ENCODE results near the gene GATD1.

The GATD1 gene

DNA sequence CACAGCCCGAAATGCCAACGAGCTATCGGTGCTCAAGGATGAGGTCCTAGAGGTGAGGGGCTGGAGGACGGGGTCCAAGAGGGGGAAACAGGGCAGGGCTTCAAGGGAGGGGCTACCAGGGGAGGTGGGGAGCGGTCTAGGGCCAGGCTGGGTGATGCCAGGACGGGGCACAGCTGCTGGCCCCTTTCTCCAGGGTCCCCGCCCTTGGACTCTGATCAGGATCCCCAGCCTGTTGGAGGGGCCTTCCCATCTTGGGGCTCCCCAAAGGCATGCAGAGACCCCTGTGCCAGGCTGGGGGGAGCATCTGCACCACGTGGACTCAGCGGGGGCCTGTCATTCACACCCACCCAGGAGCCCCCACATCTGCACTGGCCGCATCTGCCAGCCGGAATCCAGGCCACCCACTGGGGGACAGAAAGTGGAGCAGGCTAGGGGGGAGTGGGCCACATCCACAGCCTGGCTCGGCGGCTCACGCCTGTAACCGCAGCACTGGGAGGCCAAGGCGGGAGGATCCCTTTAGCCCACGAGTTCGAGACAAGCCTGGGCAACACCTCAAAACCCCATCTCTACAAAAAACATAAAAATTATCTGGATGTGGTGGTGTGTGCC lies 52.4 kb downstream of the GATD1 start:
- DNase-seq = no peak

DNA sequence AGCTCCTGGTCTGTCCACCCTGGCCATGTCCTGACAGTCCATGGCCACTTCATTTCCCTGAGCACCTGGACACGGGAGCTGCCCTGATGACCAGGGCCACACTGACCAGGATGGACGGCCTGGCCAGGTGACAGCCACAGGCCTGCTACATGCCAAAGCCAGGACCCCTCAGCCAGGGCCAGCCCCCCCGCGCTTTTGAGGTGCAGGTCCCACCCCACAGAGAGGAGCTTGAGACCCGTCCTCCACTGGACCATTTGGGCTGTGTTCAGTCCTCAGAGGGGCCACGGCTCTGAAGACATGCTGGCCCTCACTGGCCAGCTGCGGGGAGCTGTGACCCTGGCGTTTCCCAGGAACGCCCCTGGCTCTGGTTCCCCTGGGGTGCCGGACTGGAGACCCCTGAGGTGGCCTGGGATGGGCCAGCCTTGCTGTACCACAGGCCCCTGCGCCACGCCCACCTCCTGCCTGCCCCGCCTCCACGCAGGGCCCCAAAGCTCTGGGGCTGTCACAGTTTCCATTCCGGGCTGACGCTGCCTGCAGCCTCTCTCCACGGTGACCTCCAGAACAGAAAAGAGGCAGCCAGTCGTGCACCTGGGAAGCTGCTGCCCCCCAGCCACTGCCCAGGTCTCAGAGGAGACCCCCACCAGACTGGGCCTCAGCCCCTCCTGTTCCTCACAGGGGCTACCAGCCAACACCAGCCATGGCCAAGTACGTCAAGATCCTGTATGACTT lies 53.1 kb downstream of the GATD1 start:
- DNase-seq = no peak

DNA sequence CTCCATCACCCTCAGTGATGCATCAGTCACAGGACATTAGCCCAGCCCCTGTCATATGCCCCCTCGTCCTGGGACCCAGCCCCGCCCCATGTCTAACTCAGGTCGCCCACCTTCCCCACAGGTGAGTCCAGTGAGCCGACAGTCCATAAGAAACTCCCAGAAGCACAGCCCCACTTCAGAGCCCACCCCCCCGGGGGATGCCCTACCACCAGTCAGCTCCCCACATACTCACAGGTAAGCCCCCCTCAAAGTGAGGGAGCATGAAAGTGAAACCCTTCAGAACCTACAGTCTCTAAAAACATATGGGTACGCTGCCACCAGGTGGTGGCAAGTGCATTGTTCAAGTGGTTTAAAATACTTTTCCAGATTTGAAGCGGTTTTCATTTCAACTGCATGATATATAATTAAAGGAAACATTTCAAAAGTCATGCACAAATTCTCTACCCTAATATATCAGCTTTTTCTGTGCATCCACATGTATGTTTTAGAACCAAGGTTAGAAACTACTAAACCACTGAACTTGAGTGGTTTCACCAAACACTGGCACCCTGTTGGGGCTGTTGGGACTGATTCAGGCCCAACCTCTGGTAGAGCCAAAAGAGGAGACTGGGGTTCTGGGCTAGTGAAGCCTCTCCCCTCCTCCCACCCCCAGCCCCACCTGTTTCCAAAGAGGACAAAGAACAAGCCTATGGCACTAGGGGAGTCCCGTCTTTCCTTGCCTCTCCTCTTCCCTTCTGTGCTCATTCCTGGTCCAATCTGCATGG lies 54.0 kb downstream of the GATD1 start:
- no peak for DNase-seq

DNA sequence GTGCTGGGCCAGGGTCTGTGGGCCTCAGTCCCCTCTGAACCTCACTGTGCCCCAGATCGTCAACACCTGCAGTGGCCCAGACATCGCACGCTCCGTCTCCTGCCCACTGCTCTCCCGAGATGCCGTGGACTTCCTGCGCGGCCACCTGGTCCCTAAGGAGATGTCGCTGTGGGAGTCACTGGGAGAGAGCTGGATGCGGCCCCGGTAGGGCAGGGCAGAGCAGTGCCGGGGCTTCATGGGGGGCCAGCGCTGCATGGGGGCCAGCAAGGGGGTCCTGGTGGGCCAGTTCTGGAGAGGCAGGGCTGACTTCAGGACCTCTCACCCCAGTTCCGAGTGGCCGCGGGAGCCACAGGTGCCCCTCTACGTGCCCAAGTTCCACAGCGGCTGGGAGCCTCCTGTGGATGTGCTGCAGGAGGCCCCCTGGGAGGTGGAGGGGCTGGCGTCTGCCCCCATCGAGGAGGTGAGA lies 54.9 kb downstream of the GATD1 start:
- DNase-seq = no peak

DNA sequence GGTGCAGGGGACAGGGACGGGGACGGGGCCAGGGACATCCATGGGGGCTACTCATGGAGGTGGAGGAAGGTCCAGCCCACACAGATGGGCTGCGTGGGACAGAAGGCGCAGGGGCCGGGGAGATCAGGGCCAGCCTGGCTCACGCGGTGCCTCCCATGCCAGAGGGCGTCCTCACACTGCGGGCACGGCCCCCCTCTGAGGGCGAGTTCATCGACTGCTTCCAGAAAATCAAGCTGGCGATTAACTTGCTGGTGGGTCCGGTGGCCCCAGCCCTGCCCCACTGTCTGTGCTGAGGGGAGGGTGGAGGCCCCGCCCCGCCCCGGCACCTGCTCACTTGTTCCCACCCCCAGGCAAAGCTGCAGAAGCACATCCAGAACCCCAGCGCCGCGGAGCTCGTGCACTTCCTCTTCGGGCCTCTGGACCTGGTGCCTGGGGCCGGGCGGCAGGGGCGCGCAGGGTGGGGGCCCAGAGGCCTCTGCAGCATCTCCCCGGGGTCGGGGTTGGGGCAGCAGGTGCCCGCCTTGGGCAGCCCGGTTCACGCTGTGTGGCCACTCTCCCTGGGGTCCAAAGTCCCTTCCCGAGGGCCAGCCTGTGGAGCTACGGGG lies 55.4 kb downstream of the GATD1 start:
- DNase-seq = peak; percentile 48

DNA sequence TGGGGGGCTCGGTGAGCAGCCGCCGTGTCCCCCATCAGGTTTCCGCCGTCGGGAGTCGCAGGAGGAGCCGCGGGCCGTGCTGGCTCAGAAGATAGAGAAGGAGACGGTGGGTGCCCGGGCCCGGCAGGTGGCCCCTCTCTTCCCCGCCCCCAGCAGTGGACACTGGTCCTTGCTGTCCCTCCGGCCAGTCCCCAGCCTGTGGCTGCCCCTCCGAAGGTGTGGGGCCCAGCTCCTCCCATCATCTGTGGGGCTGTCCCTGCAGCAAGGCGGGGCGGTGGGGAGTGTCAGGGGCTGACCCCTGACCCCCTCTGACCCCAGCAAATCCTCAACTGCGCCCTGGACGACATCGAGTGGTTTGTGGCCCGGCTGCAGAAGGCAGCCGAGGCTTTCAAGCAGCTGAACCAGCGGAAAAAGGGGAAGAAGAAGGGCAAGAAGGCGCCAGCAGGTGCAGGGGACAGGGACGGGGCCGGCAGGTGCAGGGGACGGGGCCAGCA lies 56.0 kb downstream of the GATD1 start:
- DNase-seq = no peak

DNA sequence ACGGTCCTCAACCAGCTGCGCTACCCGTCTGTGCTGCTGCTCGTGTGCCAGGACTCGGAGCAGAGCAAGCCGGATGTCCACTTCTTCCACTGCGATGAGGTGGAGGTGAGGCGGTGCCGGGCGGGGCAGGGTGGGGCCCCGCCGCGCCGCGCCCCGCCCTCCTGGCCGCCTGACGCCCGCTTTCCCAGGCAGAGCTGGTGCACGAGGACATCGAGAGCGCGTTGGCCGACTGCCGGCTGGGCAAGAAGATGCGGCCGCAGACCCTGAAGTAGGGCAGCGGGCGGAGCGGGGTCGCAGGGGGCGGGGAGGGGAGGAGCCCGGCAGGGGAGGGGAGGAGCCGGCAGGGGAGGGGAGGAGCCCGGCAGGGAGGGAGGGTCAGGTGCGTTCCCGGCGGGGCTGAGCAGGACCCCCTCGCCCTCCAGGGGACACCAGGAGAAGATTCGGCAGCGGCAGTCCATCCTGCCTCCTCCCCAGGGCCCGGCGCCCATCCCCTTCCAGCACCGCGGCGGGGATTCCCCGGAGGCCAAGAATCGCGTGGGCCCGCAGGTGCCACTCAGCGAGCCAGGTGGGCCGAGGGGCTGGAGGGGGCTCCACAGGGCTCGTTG lies 56.5 kb downstream of the GATD1 start:
- no peak for DNase-seq

DNA sequence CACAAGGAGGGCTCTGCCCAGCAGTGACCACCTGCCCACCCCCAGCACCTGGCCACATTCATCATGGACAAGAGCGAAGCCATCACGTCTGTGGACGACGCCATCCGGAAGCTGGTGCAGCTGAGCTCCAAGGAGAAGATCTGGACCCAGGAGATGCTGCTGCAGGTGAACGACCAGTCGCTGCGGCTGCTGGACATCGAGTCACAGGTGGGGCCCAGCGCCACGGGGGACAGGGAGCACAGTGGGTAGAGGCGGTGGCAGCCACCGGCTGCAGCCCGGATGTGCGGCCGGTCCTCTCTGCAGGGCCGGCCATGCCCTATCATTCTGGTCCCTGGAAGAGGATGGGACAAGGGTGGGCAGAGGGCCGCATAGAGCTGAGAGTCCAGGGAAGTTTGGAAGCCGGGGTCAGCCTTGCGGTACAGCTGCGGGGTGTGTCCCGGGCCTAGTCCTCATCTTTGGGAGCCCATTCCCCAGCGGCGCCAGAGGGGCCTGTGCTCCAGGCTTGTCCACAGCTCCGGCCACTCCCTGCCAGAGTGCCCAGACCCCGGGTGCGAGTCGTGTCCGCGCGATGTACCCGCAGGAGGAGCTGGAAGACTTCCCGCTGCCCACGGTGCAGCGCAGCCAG lies 57.2 kb downstream of the GATD1 start:
- no peak for DNase-seq

DNA sequence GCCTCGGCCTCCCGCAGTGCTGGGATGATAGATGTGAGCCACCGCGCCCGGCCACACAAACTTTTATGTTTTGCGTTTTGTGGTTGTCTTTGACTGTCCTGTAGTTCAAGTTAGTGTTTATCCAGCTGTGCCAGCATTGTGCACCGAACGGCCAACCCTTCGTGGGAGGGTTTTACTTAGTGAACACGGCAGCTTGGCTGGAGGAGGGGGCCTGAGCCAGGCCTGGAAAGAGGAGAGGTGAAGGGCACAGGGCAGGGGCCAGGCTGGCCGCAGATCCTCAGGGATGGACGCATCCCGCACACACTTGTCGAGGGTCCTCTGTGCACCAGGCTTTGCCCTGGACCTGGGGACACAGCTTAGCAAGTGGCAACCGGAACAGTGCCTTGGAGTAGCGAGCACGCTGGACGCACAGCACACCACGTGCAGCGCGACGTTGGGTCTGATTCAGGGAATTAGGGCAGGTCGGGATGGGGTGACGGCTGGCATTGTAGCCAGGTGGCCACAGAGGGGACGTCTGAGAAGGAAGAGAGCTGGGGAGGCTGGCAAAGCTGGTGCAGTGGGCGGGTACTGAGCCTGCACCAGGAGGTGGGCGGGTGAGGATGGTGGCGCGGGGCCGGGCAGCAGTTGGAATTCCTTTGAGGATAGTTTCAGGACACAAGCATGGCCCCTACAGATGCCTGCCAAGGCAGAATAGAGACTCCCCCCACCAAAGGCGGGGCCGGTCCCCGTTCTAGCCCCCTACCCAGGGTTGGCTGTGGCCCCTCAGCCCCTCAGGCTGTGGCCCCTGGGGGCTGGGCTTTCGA lies 57.9 kb downstream of the GATD1 start:
- no peak for DNase-seq

Measured in activated effector memory CD4-positive, alpha-beta T cell treated with Interleukin-2 at 50 U/mL for 16 hours (primary cell).